Activated CD4-positive, alpha-beta T cell treated with anti-CD3 and anti-CD28 coated beads, Interleukin-2, amount 10 ng/mL, durations not matched to agents 24 days and 14 days (primary cell): Measurements from ENCODE around the gene SOD1. TPM values are rescaled to one million over a fixed set of nuclear protein-coding genes. Genes with fewer than 3 reads are reported as not detected.
A peak's percentile ranks its signal among the peaks of the same experiment; 100 is the strongest.
"Not testable (repeated sequence)": the region's sequence is repeated elsewhere in the genome, so short reads cannot be mapped to it uniquely, and the experiment has no call there.

Source experiments
- DNase-seq: peaks from one replicate; pipeline ENCODE4 v3.0.0; 2022
- H3K27ac Mint-ChIP-seq: one replicate; pipeline ENCODE4 v1.8.0; 2022; ENCODE audit warnings: mild to moderate bottlenecking, mixed read lengths
- H3K27me3 Mint-ChIP-seq: one replicate; pipeline ENCODE4 v1.8.0; 2022; ENCODE audit warnings: mixed read lengths
- H3K36me3 Mint-ChIP-seq: one replicate; pipeline ENCODE4 v1.8.0; 2022; ENCODE audit warnings: low read depth, mild to moderate bottlenecking, mixed read lengths
- H3K4me1 Mint-ChIP-seq: one replicate; pipeline ENCODE4 v1.8.0; 2021; ENCODE audit warnings: mixed read lengths
- H3K4me3 Mint-ChIP-seq: one replicate; pipeline ENCODE4 v1.8.0; 2022; ENCODE audit warnings: mild to moderate bottlenecking, moderate library complexity, mixed read lengths
- H3K9me3 Mint-ChIP-seq: one replicate; pipeline ENCODE4 v1.8.0; 2021; ENCODE audit warnings: mixed read lengths
- intact Hi-C: fragments of 100-400 bp; cut with micrococcal nuclease; formaldehyde crosslinking; loops from one replicate; pipeline ENCODE4 v1.15.1; 2023
- total RNA-seq: library from RNA; stranded (reverse); gene quantifications from 2 replicates; pipeline ENCODE4 v1.2.3, GENCODE V29; 2022

SOD1 gene
- total RNA-seq, 1 donor from 2014 or later, result 336 TPM

DNA sequence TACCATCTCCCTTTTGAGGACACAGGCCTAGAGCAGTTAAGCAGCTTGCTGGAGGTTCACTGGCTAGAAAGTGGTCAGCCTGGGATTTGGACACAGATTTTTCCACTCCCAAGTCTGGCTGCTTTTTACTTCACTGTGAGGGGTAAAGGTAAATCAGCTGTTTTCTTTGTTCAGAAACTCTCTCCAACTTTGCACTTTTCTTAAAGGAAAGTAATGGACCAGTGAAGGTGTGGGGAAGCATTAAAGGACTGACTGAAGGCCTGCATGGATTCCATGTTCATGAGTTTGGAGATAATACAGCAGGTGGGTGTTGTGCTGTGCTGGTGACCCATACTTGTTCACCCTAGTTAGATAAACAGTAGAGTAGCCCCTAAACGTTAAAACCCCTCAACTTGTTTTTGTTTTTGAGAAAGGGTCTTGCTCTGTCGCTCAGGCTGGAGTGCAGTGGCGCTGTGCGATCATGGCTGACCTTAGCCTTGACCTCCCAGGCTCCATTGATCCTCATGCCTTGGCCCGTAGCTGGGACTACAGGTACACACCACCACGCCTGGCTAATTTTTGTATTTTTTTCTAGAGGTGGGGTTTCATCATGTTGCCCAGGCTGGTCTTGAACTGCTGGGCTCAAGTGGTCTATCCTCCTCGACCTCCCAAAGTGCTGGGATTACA is 4.2 kb downstream of the SOD1 start:
- no peak for DNase-seq
- H3K27ac Mint-ChIP-seq, result no peak overlapping the region
- no peaks in the 10 kb centered on the region for H3K27me3 Mint-ChIP-seq
- H3K9me3 Mint-ChIP-seq, result peaks cover 3% of the 10 kb centered on the region
- peak overlapping the region; percentile 31 for H3K4me3 Mint-ChIP-seq
- H3K36me3 Mint-ChIP-seq, result peaks cover 73% of the 10 kb centered on the region
- H3K4me1 Mint-ChIP-seq, result peaks cover 73% of the 10 kb centered on the region
- intact Hi-C loops, result loop anchor here (10.0 kb wide), 1 partner anchor 611 kb away; the partner anchor contains the start of gene MIS18A

DNA sequence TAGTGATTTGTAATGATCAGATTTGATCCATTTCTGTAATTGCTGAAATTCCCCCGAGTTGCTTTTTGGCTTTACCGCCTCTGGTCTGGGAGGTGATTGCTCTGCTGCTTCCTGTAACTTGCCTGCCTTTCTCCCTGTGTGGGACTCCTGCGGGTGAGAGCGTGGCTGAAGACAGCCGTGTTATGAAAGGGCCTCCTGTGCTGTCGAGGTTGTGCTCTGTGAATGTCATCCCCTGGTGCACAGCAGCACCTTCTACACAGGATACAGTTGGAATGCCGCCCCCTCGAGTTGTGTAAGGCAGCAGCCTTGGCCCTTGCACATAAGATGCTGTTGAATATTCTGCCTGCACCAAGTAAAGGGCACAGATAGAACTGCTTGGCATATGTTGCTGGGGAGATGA is 5.9 kb downstream of the SOD1 start:
- H3K4me3 Mint-ChIP-seq, result peak overlapping the region; percentile 55

DNA sequence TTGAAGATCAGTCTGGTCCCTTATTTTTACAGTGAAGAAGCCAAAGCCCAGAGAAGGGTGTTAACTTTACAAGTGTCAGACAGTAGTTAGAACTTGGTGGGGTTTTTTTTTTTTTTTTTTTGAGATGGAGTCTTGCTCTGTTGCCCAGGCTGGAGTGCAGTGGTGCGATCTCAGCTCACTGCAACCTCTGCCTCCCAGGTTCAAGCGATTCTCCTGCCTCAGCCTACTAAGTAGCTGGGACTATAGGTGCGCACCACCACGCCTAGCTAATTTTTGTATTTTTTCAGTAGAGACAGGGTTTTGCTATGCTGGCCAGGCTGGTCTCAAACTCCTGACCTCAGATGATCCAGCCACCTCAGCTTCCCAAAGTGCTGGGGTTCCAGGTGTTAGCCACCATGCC is 6.4 kb downstream of the SOD1 start:
- not testable (repeated sequence) for H3K9me3 Mint-ChIP-seq, H3K27ac Mint-ChIP-seq, DNase-seq, H3K27me3 Mint-ChIP-seq
- peak overlapping the region; percentile 55 for H3K4me3 Mint-ChIP-seq
- intact Hi-C loops, result loop anchor here (5.0 to 10.0 kb wide), 2 partner anchors 41 to 609 kb away; partner anchors contain the start of gene MIS18A
- peaks cover 69% of the 10 kb centered on the region for H3K4me1 Mint-ChIP-seq
- peaks cover 75% of the 10 kb centered on the region for H3K36me3 Mint-ChIP-seq

More for the DNA sequence above, 5.9 kb downstream of the SOD1 start:
- Mint-ChIP-seq H3K27me3 (no peaks in the 10 kb centered on the region), H3K36me3 (peaks cover 76% of the 10 kb centered on the region), H3K9me3 (no peaks in the 10 kb centered on the region), H3K4me1 (peaks cover 72% of the 10 kb centered on the region), H3K27ac (peak overlapping the region; percentile 35)
- intact Hi-C loops, result loop anchor here (5.0 to 10.0 kb wide), 2 partner anchors 42 to 609 kb away; partner anchors contain the start of gene MIS18A
- DNase-seq, result peak; percentile 73

DNA sequence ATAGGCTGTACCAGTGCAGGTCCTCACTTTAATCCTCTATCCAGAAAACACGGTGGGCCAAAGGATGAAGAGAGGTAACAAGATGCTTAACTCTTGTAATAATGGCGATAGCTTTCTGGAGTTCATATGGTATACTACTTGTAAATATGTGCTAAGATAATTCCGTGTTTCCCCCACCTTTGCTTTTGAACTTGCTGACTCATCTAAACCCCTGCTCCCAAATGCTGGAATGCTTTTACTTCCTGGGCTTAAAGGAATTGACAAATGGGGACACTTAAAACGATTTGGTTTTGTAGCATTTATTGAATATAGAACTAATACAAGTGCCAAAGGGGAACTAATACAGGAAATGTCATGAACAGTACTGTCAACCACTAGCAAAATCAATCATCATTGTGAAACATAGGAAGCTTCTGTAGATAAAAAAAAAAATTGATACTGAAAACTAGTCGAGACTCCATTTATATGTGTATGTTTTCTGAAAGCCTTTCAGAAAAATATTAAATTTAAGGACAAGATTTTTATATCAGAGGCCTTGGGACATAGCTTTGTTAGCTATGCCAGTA is 7.0 kb downstream of the SOD1 start:
- Mint-ChIP-seq H3K4me1 (peaks cover 65% of the 10 kb centered on the region), H3K9me3 (no peaks in the 10 kb centered on the region), H3K36me3 (peaks cover 76% of the 10 kb centered on the region), H3K27ac (no peak overlapping the region), H3K27me3 (no peaks in the 10 kb centered on the region), H3K4me3 (peak overlapping the region; percentile 5)
- no peak for DNase-seq
- intact Hi-C loops, result loop anchor here (5.0 to 10.0 kb wide), 2 partner anchors 41 to 608 kb away; partner anchors contain the start of gene MIS18A

DNA sequence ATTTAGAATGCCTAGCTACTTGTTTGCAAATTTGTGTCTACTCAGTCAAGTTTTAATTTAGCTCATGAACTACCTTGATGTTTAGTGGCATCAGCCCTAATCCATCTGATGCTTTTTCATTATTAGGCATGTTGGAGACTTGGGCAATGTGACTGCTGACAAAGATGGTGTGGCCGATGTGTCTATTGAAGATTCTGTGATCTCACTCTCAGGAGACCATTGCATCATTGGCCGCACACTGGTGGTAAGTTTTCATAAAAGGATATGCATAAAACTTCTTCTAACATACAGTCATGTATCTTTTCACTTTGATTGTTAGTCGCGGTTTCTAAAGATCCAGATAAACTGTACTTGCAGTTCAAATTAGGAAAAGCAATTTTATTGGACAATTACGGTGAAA is 7.6 kb downstream of the SOD1 start:
- Mint-ChIP-seq H3K36me3 (peaks cover 71% of the 10 kb centered on the region), H3K27ac (no peak overlapping the region), H3K4me1 (peaks cover 60% of the 10 kb centered on the region), H3K9me3 (no peaks in the 10 kb centered on the region), H3K27me3 (no peaks in the 10 kb centered on the region), H3K4me3 (peak overlapping the region; percentile 5)
- intact Hi-C loops, result loop anchor here (5.0 to 10.0 kb wide), 2 partner anchors 40 to 608 kb away; partner anchors contain the start of gene MIS18A
- no peak for DNase-seq

DNA sequence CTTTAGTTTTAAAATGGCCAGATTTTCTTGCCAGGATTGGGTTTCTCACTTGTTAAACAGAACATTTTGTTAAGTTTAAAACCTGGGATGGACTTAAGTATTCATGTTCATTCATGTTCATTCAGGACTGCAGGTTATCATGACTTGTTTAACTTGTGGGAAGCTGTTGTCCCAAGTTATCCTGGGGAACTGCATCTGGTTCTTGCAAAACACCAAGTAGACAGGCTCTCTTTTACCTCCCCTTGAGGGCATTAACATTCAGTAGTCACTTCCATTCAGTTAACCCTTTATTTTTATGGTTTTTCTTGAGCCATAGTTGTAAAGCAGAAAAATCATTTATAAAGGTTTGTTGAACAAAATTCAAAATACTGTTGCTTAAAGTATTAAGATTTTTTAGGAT is 8.1 kb downstream of the SOD1 start:
- Mint-ChIP-seq H3K36me3 (peaks cover 69% of the 10 kb centered on the region), H3K27ac (no peak overlapping the region), H3K27me3 (no peaks in the 10 kb centered on the region), H3K4me1 (peaks cover 55% of the 10 kb centered on the region), H3K9me3 (no peaks in the 10 kb centered on the region), H3K4me3 (no peak overlapping the region)
- intact Hi-C loops, result loop anchor here (5.0 to 10.0 kb wide), 2 partner anchors 40 to 607 kb away; partner anchors contain the start of gene MIS18A
- DNase-seq, result no peak

DNA sequence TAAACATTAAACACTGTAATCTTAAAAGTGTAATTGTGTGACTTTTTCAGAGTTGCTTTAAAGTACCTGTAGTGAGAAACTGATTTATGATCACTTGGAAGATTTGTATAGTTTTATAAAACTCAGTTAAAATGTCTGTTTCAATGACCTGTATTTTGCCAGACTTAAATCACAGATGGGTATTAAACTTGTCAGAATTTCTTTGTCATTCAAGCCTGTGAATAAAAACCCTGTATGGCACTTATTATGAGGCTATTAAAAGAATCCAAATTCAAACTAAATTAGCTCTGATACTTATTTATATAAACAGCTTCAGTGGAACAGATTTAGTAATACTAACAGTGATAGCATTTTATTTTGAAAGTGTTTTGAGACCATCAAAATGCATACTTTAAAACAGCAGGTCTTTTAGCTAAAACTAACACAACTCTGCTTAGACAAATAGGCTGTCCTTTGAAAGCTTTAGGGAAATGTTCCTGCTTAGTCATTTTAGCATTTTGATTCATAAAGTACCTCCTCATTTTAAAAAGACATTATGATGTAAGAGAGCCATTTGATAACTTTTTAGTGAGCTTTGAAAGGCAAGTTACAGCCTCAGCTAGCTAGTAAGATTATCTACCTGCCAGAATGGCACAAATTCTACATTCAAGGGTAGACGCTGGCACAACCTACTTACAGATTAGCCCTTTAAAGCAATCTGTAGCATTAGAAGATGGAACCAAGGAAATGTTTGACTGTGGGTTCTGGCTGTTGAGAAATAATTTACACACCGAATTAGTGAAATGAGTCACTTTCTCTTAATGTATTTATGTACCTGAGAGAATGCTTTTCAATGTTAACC is 9.4 kb downstream of the SOD1 start:
- DNase-seq, result no peak
- H3K27ac Mint-ChIP-seq, result peak overlapping the region; percentile 78
- no peaks in the 10 kb centered on the region for H3K27me3 Mint-ChIP-seq
- no peak overlapping the region for H3K4me3 Mint-ChIP-seq
- H3K4me1 Mint-ChIP-seq, result peaks cover 48% of the 10 kb centered on the region
- H3K36me3 Mint-ChIP-seq, result peaks cover 62% of the 10 kb centered on the region
- H3K9me3 Mint-ChIP-seq, result no peaks in the 10 kb centered on the region
- intact Hi-C loops, result loop anchor here (5.0 to 10.0 kb wide), 2 partner anchors 38 to 606 kb away; partner anchors contain the start of gene MIS18A

DNA sequence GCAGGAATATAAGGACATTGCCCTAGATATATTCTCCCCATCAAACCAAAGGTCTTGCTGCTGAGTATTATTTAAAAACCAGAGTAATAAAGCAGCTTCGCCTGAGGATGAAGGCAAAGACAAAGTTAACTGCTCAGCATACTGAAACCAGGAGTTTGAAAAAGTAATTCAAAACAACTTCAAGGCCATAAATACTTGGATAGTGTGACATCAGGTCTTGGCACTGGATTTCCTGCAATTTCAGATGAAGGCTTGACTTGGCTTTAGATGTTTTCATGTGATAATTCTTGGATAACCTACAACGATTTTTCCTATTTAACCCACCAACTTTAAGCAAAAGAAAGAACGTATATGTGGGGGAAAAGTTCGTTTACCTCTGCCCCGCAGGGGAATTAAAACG is 10.6 kb downstream of the SOD1 start:
- Mint-ChIP-seq H3K27me3 (no peaks in the 10 kb centered on the region), H3K36me3 (peaks cover 53% of the 10 kb centered on the region), H3K27ac (no peak overlapping the region), H3K4me1 (peaks cover 39% of the 10 kb centered on the region), H3K4me3 (no peak overlapping the region), H3K9me3 (no peaks in the 10 kb centered on the region)
- no peak for DNase-seq
- intact Hi-C loops, result no loop called here

DNA sequence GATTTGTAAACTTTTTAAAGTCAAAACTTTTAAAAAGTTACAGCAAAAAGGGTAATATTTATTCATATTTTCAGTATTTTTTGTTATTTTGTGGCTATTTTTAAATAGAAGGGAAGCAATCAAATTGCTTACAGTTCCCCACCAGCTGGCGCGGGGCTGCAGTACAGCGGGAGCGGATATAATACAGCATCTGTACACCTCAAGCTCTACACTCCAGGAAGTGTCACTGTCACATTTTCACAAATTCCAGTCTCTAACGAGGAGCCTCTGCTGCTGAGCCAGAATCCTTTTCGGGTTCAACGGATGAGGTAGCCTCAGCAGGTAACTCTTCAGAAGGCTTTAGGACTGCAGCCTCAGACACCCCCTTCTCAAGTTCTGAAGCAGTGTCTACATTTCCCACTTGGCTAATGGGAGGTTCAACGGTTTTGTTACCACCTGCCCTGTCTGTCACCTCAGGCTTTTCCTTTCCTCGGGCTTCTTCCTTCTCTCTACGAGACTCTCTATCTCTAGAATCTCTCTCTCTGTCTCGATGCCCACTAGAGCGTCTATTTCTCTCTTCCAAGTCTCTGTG is 11.7 kb downstream of the SOD1 start:
- no peak for DNase-seq
- H3K4me3 Mint-ChIP-seq, result no peak overlapping the region
- H3K27ac Mint-ChIP-seq, result no peak overlapping the region
- H3K9me3 Mint-ChIP-seq, result no peaks in the 10 kb centered on the region
- peaks cover 30% of the 10 kb centered on the region for H3K4me1 Mint-ChIP-seq
- intact Hi-C loops, result no loop called here
- no peaks in the 10 kb centered on the region for H3K27me3 Mint-ChIP-seq
- H3K36me3 Mint-ChIP-seq, result peaks cover 45% of the 10 kb centered on the region

DNA sequence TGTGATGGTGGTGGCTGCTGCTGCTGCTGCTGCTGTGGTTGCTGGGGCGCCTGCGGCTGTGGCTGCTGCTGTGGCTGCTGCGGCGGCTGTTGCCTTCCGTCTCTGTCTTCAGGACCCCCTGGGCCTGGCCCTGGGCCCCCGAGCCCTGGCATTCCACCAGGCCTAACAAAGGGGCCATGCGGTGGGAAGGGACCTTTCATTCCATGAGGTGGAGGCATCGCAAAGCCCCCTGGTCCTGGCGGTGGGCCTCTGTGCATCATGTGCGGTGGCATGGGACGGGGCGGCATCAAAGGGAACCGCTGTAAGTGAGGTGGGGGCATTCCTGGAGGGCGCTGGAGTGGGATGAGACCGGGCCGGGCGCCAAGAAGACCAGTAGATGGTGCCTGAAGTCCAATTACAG is 12.4 kb downstream of the SOD1 start:
- Mint-ChIP-seq H3K27ac (no peak overlapping the region), H3K36me3 (peaks cover 38% of the 10 kb centered on the region), H3K27me3 (no peaks in the 10 kb centered on the region), H3K4me3 (no peak overlapping the region), H3K9me3 (no peaks in the 10 kb centered on the region), H3K4me1 (peaks cover 23% of the 10 kb centered on the region)
- no peak for DNase-seq
- intact Hi-C loops, result no loop called here

DNA sequence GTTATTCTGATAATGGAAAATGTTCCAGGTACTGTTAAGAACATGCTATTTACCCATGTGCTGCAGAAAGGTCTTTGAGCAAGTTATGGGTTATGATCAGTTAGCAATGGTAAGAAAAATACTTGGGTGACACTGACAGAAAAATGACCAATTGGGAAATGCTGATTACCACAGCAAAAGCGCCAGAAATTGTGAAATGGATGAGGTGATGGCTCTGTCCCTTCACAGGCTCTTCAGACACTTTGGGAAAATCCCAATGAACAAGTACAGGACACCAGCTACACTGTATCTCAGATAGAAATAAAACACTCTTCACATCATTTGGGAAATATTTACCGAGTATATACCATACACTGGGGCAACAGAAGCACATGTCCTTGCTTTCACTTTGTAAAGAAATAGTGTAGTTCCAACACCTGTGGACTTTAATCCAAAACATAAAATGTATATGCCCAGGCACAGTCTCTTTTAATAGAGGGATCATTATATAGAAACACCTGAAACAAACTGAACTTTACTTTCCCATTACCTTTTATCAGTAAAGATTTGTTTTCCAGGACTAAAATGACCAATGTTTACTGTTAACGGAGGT is 13.9 kb downstream of the SOD1 start:
- no peak for DNase-seq
- peaks cover 24% of the 10 kb centered on the region for H3K36me3 Mint-ChIP-seq
- no peaks in the 10 kb centered on the region for H3K9me3 Mint-ChIP-seq
- intact Hi-C loops, result no loop called here
- H3K27me3 Mint-ChIP-seq, result no peaks in the 10 kb centered on the region
- peaks cover 15% of the 10 kb centered on the region for H3K4me1 Mint-ChIP-seq
- no peak overlapping the region for H3K4me3 Mint-ChIP-seq
- H3K27ac Mint-ChIP-seq, result no peak overlapping the region

DNA sequence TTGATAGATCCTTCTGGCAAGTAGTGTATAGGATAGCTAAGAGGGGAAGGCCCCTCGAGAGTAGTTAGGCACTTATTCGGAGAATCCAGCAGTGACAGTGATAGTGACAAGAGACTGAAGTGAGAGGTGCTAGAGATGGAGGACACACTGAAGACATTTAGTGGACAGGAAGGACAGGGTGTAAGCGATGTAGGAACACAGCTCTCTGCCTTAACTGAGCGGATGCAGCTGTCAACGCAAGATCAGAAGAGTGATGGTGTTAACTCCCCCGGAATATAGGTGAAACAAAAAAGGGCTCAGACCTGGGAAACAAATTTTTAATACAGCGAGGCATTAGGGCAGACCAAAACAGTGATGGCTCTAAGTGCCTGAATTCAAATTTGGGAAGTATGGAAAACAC is 15.8 kb downstream of the SOD1 start:
- no peak overlapping the region for H3K4me3 Mint-ChIP-seq
- no peaks in the 10 kb centered on the region for H3K27me3 Mint-ChIP-seq
- intact Hi-C loops, result no loop called here
- H3K4me1 Mint-ChIP-seq, result peaks cover 5% of the 10 kb centered on the region
- no peak for DNase-seq
- no peaks in the 10 kb centered on the region for H3K9me3 Mint-ChIP-seq
- no peak overlapping the region for H3K27ac Mint-ChIP-seq
- peaks cover 20% of the 10 kb centered on the region for H3K36me3 Mint-ChIP-seq

DNA sequence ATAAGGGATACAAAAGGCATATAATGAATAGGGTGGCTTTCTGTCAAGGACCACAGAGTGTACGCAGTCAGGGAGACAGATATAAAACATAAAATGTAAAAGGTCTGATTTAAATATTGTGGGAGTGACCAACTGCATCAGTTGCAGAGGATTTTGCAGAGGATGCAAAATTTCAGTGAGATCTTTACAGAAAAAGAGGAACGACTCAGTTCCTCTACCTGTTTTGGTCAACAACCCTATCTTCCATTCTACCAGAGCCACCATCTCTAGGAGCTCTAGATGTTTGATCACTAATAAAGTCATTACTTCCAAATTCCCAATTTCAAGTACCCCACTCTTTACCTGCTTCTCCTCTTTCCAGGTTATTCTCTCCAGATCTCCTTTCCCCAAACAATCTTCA is 16.5 kb downstream of the SOD1 start:
- Mint-ChIP-seq H3K4me3 (no peak overlapping the region), H3K27me3 (no peaks in the 10 kb centered on the region), H3K27ac (no peak overlapping the region), H3K9me3 (no peaks in the 10 kb centered on the region), H3K36me3 (peaks cover 17% of the 10 kb centered on the region), H3K4me1 (peaks cover 3% of the 10 kb centered on the region)
- intact Hi-C loops, result no loop called here
- no peak for DNase-seq
